ENCODE data around the gene MXRA7. TPM values are rescaled to one million over a fixed set of nuclear protein-coding genes. Genes with fewer than 3 reads are reported as not detected.

The MXRA7 gene
- total and polyA plus RNA-seq, 2 donors (not counting 3 experiments of a cell fraction or from before 2014, with no cell fraction given), result 49.5 to 95.8 TPM

- Histone ChIP-seq H3K4me2 (ENCODE audit: insufficient read depth, low read length) (peak within 1 kb of the TSS; percentile 71), H3K36me3 (ENCODE audit: control insufficient read depth in 2 of 2, extremely low read depth in 1 of 2, insufficient read depth in 2 of 2, low read length in 2 of 2) (peaks cover 6 to 10% of the 10 kb centered on the region in 2 experiments), H3K27ac (ENCODE audit: insufficient read depth, low read depth, low read length) (peak within 1 kb of the TSS; percentile 85), H4K20me1 (replicated peaks; ENCODE audit: control insufficient read depth, extremely low read depth, insufficient read depth, low read length) (no peaks in the 10 kb centered on the region), H3K27me3 (ENCODE audit: control insufficient read depth in 2 of 2, insufficient read depth in 2 of 2, low read length in 2 of 2) (no peaks in the 10 kb centered on the region), H2AFZ (ENCODE audit: low read depth, low read length) (peak within 1 kb of the TSS; percentile 57), H3K79me2 (ENCODE audit: control insufficient read depth, insufficient read depth, low read length) (peaks cover 55% of the 10 kb centered on the region), H3K9me1 (replicated peaks; ENCODE audit: control insufficient read depth, extremely low read depth, insufficient read depth, low read length) (no peaks in the 10 kb centered on the region), H3K9me3 (replicated peaks; ENCODE audit: control insufficient read depth, insufficient read depth, low read length) (no peaks in the 10 kb centered on the region), H3K4me1 (ENCODE audit: control insufficient read depth, extremely low read depth, insufficient read depth, low read length) (peaks cover 18% of the 10 kb centered on the region), H3K9ac (replicated peaks; ENCODE audit: extremely low read depth, insufficient read depth, low read length) (peak within 1 kb of the TSS; percentile 92), H3K4me3 (replicated peaks in 1 of 3; ENCODE audit: insufficient read depth in 1 of 3, low read depth in 1 of 3, low read length in 3 of 3) (peak within 1 kb of the TSS; percentile 66 to 99 (median 90))
- DNase-seq (ENCODE audit: low read depth, low spot score) (peak; percentile 77), FAIRE-seq (peak; percentile 61)
- BruUV-seq (replicated peaks), result TSS peak; percentile 73
- peak; percentile 65 to 80 for TF ChIP-seq CTCF (IDR thresholded peaks at IDR 0.05; ENCODE audit: extremely low read depth in 1 of 2, insufficient read depth in 1 of 2, low read depth in 1 of 2, low read length in 2 of 2)
- peak; percentile 66 for TF ChIP-seq POLR2A (IDR thresholded peaks at IDR 0.05; ENCODE audit: low read depth, low read length)
- no peak for TF ChIP-seq MYC (IDR thresholded peaks at IDR 0.05; ENCODE audit: low read depth, low read length)
- TF ChIP-seq MAX (IDR thresholded peaks at IDR 0.05; ENCODE audit: insufficient read depth, insufficient read length), result peak; percentile 58
- POLR2A ChIA-PET, result interaction anchor here (0.6 to 2.2 kb wide), 3 partner anchors 8 to 10 kb away, joined by 3 to 21 read pairs (median 4); partner anchors contain the start of genes MFSD11 and SRSF2
- dilution Hi-C loops (cut with MboI; ENCODE audit: extremely low pct_ligation_motif_present, low sequenced_read_pairs), result no loop called here
- CTCF ChIA-PET, result interaction anchor here (0.6 to 3.2 kb wide), 17 partner anchors 10 to 672 kb away, joined by 3 to 22 read pairs (median 4); partner anchors contain the start of genes MFSD11 and SRSF2
- intact Hi-C loops (cut with micrococcal nuclease), result loop anchor here (1.0 kb wide), 2 partner anchors 10 to 16 kb away; partner anchors contain the start of gene SRSF2
These were observed 16.3 kb upstream of the MXRA7 start, which contains the start of gene METTL23 for GRCh38 chr17:76726776-76727718. Gene METTL23, plus strand, starts transcription at chr17:76726839. Its CDS starts 2,872 bp downstream, at chr17:76729711.
